Measurements from ENCODE around the gene FAM3A. TPM values are rescaled to one million over a fixed set of nuclear protein-coding genes. Genes with fewer than 3 reads are reported as not detected.
"Not testable (repeated sequence)": the region's sequence is repeated elsewhere in the genome, so short reads cannot be mapped to it uniquely, and the experiment has no call there.

Gene FAM3A, protein sequence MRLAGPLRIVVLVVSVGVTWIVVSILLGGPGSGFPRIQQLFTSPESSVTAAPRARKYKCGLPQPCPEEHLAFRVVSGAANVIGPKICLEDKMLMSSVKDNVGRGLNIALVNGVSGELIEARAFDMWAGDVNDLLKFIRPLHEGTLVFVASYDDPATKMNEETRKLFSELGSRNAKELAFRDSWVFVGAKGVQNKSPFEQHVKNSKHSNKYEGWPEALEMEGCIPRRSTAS
- total RNA-seq: 10 to 100 TPM; 35.3 to 43.6 TPM
- 10 to 100 TPM; 27.1 to 45.3 (median 34.1) TPM for polyA plus RNA-seq (ENCODE audit: insufficient read length in 6 of 6)
- long read RNA-seq, donor 1, transcript FAM3A-215 (9 exons, 1,800 nt): major isoform, 5 of 10 reads
- long read RNA-seq, donor 1, partial matches to known transcripts: 0 of 10 reads
- long read RNA-seq, donor 1, other reads (novel, unspliced or antisense): 0 of 10 reads
- long read RNA-seq, donor 2, partial matches to known transcripts: 0 of 6 reads
- long read RNA-seq, donor 2, other reads (novel, unspliced or antisense): 0 of 6 reads
- long read RNA-seq, donor 3, transcript FAM3A-215 (9 exons, 1,800 nt): major isoform, 5 of 11 reads
- long read RNA-seq, donor 3, partial matches to known transcripts: 0 of 11 reads
- long read RNA-seq, donor 3, other reads (novel, unspliced or antisense): 0 of 11 reads
- long read RNA-seq, donor 4, transcript FAM3A-201 (11 exons, 1,815 nt): minor isoform, 8 of 37 reads
- long read RNA-seq, donor 4, transcript FAM3A-202 (10 exons, 1,712 nt): major isoform, 13 of 37 reads
- long read RNA-seq, donor 4, partial matches to known transcripts: 1 of 37 reads
- long read RNA-seq, donor 4, other reads (novel, unspliced or antisense): 7 of 37 reads
- long read RNA-seq, donor 5, partial matches to known transcripts: 0 of 6 reads
- long read RNA-seq, donor 5, other reads (novel, unspliced or antisense): 0 of 6 reads
- long read RNA-seq, donor 6, partial matches to known transcripts: 0 of 5 reads
- long read RNA-seq, donor 6, other reads (novel, unspliced or antisense): 0 of 5 reads
- long read RNA-seq, donor 7, partial matches to known transcripts: 0 of 5 reads
- long read RNA-seq, donor 7, other reads (novel, unspliced or antisense): 0 of 5 reads
- long read RNA-seq, donor 8, partial matches to known transcripts: 0 of 6 reads
- long read RNA-seq, donor 8, other reads (novel, unspliced or antisense): 0 of 6 reads
- long read RNA-seq, donor 9: 0 reads
- long read RNA-seq, donor 10, transcript FAM3A-202 (10 exons, 1,712 nt): major isoform, 11 of 43 reads
- long read RNA-seq, donor 10, transcript FAM3A-215 (9 exons, 1,800 nt): minor isoform, 9 of 43 reads
- long read RNA-seq, donor 10, transcript FAM3A-201 (11 exons, 1,815 nt): minor isoform, 7 of 43 reads
- long read RNA-seq, donor 10, partial matches to known transcripts: 1 of 43 reads
- long read RNA-seq, donor 10, other reads (novel, unspliced or antisense): 9 of 43 reads
- long read RNA-seq, donor 11, partial matches to known transcripts: 0 of 6 reads
- long read RNA-seq, donor 11, other reads (novel, unspliced or antisense): 0 of 6 reads
- long read RNA-seq, donor 12, partial matches to known transcripts: 0 of 3 reads
- long read RNA-seq, donor 12, other reads (novel, unspliced or antisense): 0 of 3 reads

DNA sequence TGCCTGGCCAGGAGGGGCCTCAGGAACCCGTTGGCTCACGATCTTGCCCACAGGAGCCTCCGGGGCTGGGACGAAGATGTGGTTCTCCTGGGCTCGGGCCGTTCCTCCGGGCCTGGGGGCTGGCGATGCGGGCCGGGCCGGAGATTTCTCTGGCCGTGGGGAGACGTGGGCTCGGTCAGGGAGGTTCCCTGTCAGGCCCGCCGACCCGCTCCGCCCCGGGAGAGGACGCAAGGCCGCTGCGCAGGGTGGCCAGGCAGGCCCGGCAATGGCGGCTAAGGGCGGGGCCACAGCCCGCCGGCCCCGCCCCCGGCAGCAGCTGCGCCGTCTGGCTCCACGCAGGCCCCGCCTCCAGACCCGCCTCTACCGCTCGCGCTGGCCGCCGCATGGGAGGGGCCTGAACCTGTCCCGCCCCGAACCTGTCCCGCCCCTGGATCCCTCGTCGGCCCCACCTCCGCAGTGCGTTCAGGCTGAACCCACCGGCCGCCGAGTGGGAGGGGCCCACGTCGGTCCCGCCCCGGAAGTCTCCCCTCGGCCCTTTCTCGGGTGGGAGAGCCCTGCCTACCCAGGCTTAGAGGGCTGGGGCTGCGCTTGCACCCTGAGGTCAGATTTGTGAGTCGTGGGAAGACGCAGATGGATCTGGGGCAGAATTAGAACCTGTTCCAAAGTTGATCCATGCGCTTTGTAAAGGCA lies at the start of gene FAM3A:
Gene FAM3A, minus strand, starts transcription at position 267 of the 690 bp plus-strand sequence. CDS start 460 bp downstream, outside the sequence.
- DNase-seq (peak in 3 of 4 donors; percentile 94 to 96 (median 96)), ATAC-seq (peak; percentile 96)
- Histone ChIP-seq H3K4me1 (peaks cover 0 to 5% of the 10 kb centered on the region in 2 donors), H3K27ac (peak within 1 kb of the TSS; percentile 86 to 91), H3K4me3 (peak within 1 kb of the TSS; percentile 48 to 59), H3K27me3 (no peaks in the 10 kb centered on the region), H3K36me3 (no peaks in the 10 kb centered on the region), H3K9me3 (no peaks in the 10 kb centered on the region)
- TF ChIP-seq, protein P1, sequence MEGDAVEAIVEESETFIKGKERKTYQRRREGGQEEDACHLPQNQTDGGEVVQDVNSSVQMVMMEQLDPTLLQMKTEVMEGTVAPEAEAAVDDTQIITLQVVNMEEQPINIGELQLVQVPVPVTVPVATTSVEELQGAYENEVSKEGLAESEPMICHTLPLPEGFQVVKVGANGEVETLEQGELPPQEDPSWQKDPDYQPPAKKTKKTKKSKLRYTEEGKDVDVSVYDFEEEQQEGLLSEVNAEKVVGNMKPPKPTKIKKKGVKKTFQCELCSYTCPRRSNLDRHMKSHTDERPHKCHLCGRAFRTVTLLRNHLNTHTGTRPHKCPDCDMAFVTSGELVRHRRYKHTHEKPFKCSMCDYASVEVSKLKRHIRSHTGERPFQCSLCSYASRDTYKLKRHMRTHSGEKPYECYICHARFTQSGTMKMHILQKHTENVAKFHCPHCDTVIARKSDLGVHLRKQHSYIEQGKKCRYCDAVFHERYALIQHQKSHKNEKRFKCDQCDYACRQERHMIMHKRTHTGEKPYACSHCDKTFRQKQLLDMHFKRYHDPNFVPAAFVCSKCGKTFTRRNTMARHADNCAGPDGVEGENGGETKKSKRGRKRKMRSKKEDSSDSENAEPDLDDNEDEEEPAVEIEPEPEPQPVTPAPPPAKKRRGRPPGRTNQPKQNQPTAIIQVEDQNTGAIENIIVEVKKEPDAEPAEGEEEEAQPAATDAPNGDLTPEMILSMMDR (IDR thresholded peaks at IDR 0.05): no peak
- intact Hi-C loops (cut with DNase I): no loop called here

DNA sequence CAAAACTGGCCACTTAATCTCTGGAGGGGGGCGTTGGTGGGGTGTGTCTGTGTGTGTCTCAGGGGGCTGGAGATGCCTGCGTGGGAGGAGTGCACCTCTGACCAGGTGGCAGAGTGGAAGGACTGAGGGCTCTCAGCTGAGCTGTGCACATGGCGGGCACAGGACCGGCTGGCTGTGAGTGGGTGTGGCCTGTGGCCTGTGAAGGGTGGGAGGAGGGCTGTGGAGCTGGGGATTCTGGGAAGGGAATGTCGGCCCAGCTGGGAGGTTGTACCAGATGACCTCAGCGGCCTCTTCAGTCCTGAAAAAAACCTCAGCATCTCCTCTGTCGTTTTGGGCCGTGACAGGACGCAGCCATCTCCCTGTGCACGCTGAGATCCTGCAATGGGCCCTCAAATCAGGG lies 46.3 kb upstream of the FAM3A start:
- H3K36me3 ChIP-seq; H3K9me3 ChIP-seq; H3K27me3 ChIP-seq; DNase-seq; H3K4me3 ChIP-seq; H3K27ac ChIP-seq; intact Hi-C loops (cut with DNase I); H3K4me1 ChIP-seq: not testable (repeated sequence)
- ATAC-seq: peak; percentile 25

DNA sequence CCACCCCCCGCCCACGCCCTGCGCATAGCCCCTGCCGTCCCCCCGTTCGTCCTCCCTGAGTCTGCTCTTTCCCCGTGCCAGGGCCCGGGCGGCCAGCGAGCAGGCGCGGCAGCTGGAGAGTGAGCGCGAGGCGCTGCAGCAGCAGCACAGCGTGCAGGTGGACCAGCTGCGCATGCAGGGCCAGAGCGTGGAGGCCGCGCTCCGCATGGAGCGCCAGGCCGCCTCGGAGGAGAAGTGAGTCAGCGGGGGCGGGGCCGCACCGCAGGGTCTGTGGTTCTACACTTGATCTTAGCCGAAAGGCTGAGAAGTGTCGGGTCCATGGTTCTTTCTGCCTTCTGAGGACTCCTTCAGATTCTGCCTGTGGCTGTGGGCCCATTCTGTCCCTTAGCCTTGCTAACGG lies 44.3 kb upstream of the FAM3A start:
- H3K27ac ChIP-seq; H3K27me3 ChIP-seq; intact Hi-C loops (cut with DNase I); H3K36me3 ChIP-seq; H3K4me3 ChIP-seq; H3K4me1 ChIP-seq; H3K9me3 ChIP-seq: not testable (repeated sequence)
- DNase-seq (peak in 1 of 4 donors; percentile 1), ATAC-seq (peak; percentile 28)

DNA sequence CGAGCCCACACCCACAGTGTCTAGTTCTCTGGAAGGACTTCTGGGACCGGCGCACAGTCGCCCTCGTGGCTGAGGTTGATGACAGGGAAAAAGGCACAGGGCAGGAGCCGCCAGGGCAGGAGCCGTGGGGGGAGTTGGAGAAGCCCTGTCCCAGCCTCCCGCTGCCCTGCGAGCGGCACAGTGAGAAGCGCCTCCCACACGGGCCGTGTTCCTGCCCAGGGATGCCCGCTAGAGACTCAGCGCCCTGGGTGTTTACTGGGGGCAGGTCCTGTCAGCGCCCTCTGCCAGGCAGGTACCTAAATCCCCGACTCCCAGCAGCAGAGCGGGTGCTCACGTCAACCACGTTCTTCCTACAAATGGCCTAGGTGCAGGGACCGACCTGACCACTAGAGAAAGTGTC lies 42.9 kb upstream of the FAM3A start:
- H3K9me3 ChIP-seq; H3K27me3 ChIP-seq; H3K4me3 ChIP-seq; H3K4me1 ChIP-seq; ATAC-seq; H3K27ac ChIP-seq; intact Hi-C loops (cut with DNase I): not testable (repeated sequence)
- H3K36me3 ChIP-seq: peaks cover 0 to 17% of the 10 kb centered on the region in 2 donors
- DNase-seq: peak in 1 of 4 donors; percentile 6

DNA sequence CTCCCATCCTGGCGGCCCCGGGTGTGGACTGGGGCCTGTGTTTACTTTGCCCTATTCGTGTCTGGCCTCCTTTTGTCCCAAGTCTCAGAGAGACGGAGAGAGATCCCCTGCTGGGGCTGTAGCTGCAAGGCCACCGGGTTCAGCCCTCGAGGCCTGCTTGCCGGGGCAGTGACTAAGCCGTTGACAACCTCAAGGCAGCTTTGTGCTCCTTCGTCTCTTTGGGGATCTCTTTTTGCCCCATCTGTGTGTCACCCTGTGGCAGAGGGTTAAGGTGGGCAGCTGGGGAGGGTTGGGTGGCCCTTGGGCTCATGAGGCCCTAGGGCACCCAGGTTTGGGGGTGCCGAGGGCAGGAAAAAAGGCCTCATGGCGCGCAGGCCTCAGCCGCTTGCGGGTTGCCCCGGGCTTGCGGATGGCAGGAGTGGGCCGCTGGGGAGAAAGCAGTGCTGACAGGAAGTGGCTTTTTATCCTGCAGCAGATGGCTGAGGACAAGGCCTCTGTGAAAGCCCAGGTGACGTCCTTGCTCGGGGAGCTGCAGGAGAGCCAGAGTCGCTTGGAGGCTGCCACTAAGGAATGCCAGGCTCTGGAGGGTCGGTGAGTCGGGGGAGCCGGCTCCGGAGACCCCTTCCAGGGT lies 42.1 kb upstream of the FAM3A start:
- H3K27ac ChIP-seq; intact Hi-C loops (cut with DNase I); H3K27me3 ChIP-seq: not testable (repeated sequence)

DNA sequence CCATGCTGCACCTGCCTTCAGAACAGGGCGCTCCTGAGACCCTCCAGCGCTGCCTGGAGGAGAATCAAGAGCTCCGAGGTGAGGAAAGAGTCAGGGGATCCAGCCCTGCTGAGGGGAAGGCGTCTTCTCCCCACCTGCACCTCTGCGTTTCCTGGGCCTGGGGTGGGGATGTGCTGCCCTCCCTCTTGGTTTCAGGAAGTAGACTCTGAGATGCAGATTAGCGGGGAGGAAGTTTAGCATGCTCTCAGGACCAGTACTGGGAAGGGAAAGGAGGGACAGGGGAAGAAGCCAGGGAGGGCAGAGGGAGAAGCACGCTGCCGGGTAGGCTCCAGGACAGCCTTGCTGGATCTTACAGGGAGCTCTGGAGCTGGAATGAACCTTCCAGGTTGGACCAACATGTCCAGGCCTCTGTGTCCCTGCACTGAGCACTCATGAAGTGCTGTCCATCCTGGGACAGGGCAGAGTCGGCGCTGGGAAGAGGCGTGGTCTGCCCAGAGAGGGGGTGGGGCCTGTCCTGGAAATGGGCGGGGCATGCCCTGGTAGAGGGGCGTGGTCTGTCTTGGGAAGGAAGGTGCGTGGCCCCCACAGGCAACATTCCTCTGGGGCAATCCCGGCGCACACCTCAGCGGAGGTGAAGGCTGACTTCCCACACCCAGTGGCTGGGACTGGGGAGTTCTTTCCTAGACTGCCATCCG lies 36.2 kb upstream of the FAM3A start:
- ATAC-seq; intact Hi-C loops (cut with DNase I): not testable (repeated sequence)

More for the DNA sequence above, 42.1 kb upstream of the FAM3A start:
- H3K9me3 ChIP-seq, ATAC-seq, H3K4me1 ChIP-seq, H3K4me3 ChIP-seq: not testable (repeated sequence)
- DNase-seq: peak in 1 of 4 donors; percentile 3
- H3K36me3 ChIP-seq: peaks cover 0 to 24% of the 10 kb centered on the region in 2 donors

More for the DNA sequence above, 36.2 kb upstream of the FAM3A start:
- not testable (repeated sequence) for H3K9me3 ChIP-seq, H3K4me3 ChIP-seq, H3K27me3 ChIP-seq
- DNase-seq: peak in 1 of 4 donors; percentile 22
- Histone ChIP-seq H3K27ac (peak overlapping the region in 1 of 2 donors; percentile 37), H3K36me3 (peaks cover 0 to 28% of the 10 kb centered on the region in 2 donors), H3K4me1 (peaks cover 0 to 25% of the 10 kb centered on the region in 2 donors)
